A549 (cell line): Measurements from ENCODE around the gene NFIA. TPM values are rescaled to one million over a fixed set of nuclear protein-coding genes. Genes with fewer than 3 reads are reported as not detected.

Experiments
- ATAC-seq, 2 experiments: fragments of 200-7000 bp in 1 of 2; fragments of >200 bp in 1 of 2; cut with Nextera tagmentation in 1 of 2; cut with Tn5 transposase in 1 of 2; 3 replicates each; pipeline versions ENCODE4 v1.8.0 to v1.9.1; 2018 to 2020; ENCODE audit warnings: mild to moderate bottlenecking in 1 of 2, moderate library complexity in 1 of 2
- CTCF ChIA-PET: fragments of 300-600 bp; sonication (Branson Sonifier 250); formaldehyde crosslinking; extraction: SDS; loops from one replicate; lab custom pipeline; 2021; ENCODE audit warnings: antibody characterized with exemption, inconsistent platforms; lab: Yijun Ruan, JAX
- POLR2A ChIA-PET: fragments of 350-600 bp; formaldehyde crosslinking; extraction: SDS; loops from one replicate; lab custom pipeline; 2021; ENCODE audit warnings: antibody characterized with exemption, inconsistent platforms; lab: Yijun Ruan, JAX
- DNase-seq, 2 experiments: peaks; one replicate each; pipeline versions ENCODE4 v3.0.0 to v3.0.0-alpha.2; 2011 to 2016; ENCODE audit warnings: low read depth in 1 of 2, low spot score in 1 of 2
- FAIRE-seq: peaks from 2 replicates; lab custom pipeline; 2011; peaks lifted over from hg19 to GRCh38; lab: Jason Lieb, UNC
- H3K27ac ChIP-seq, 2 experiments: fragments of >200 bp; sonication (Bioruptor Twin); formaldehyde crosslinking; 3 replicates each; pipeline ENCODE4 v1.5.1; 2016 to 2017
- H3K4me1 ChIP-seq: fragments of >200 bp; sonication (Bioruptor Twin); formaldehyde crosslinking; 3 replicates; pipeline ENCODE4 v1.6.1; 2016
- H3K4me2 ChIP-seq: fragments of >200 bp; sonication (Bioruptor Twin); formaldehyde crosslinking; 3 replicates; pipeline ENCODE4 v1.6.1; 2016
- H3K4me3 ChIP-seq: fragments of >200 bp; sonication (Bioruptor Twin); formaldehyde crosslinking; 3 replicates; pipeline ENCODE4 v1.5.1; 2016
- H3K9me3 ChIP-seq: fragments of >200 bp; sonication (Bioruptor Twin); formaldehyde crosslinking; 3 replicates; pipeline ENCODE4 v1.6.1; 2016
- CBX2 ChIP-seq: fragments of 200-600 bp; sonication (generic); IDR thresholded peaks from 2 replicates; pipeline ENCODE4 v1.6.1; 2016; ENCODE audit warnings: low read depth, mild to moderate bottlenecking, borderline replicate concordance
- CBX8 ChIP-seq: fragments of 200-600 bp; sonication (generic); IDR thresholded peaks from 2 replicates; pipeline ENCODE4 v1.6.1; 2016
- CEBPB ChIP-seq, 2 experiments: fragments of >200 bp in 1 of 2; sonication (Bioruptor Twin) in 1 of 2; formaldehyde crosslinking in 1 of 2; IDR thresholded peaks; 2 replicates each; pipeline ENCODE4 v1.6.1; 2012 to 2016
- CHD2 ChIP-seq: fragments of 150-350 bp; IDR thresholded peaks from 2 replicates; pipeline ENCODE4 v1.6.1; 2014; ENCODE audit warnings: low read length; ENCODE audit not compliant: partially characterized antibody
- CHD4 ChIP-seq: fragments of 200-600 bp; sonication (generic); IDR thresholded peaks from 2 replicates; pipeline ENCODE4 v1.6.1; 2016; ENCODE audit warnings: antibody characterized with exemption, mild to moderate bottlenecking, borderline replicate concordance
- EP300 ChIP-seq, 2 experiments: fragments of >200 bp; sonication (Bioruptor Twin); formaldehyde crosslinking; IDR thresholded peaks; 2 replicates in 1 of 2; 3 replicates in 1 of 2; pipeline ENCODE4 v1.6.1; 2016 to 2017
- ESRRA ChIP-seq: fragments of 150-350 bp; IDR thresholded peaks from 2 replicates; pipeline ENCODE4 v1.6.1; 2014; ENCODE audit warnings: mild to moderate bottlenecking, low read length, borderline replicate concordance
- FOSB ChIP-seq: fragments of 250-450 bp; sonication (Bioruptor Pico); IDR thresholded peaks from 2 replicates; pipeline ENCODE4 v1.5.0; 2020; ENCODE audit warnings: mild to moderate bottlenecking, moderate library complexity
- FOSL2 ChIP-seq, 2 experiments: fragments of 450-650 bp in 1 of 2; fragments of >200 bp in 1 of 2; sonication (Bioruptor Twin) in 1 of 2; formaldehyde crosslinking; IDR thresholded peaks; 2 replicates each; pipeline versions ENCODE4 v1.5.0 to v1.6.1; 2016 to 2020; ENCODE audit warnings: mild to moderate bottlenecking in 1 of 2, moderate library complexity in 1 of 2
- FOXS1 ChIP-seq: fragments of 250-450 bp; sonication (Bioruptor Pico); IDR thresholded peaks from 2 replicates; pipeline ENCODE4 v1.5.0; 2020; ENCODE audit warnings: mild to moderate bottlenecking, moderate library complexity
- GATA3 ChIP-seq: IDR thresholded peaks from 2 replicates; pipeline ENCODE4 v1.6.1; 2012; ENCODE audit warnings: borderline replicate concordance
- HEYL ChIP-seq: fragments of 250-450 bp; sonication (Bioruptor Pico); IDR thresholded peaks from 2 replicates; pipeline ENCODE4 v1.8.0; 2021; ENCODE audit warnings: mild to moderate bottlenecking, moderate library complexity
- JUN ChIP-seq, 2 experiments: fragments of >200 bp; sonication (Bioruptor Twin); formaldehyde crosslinking; IDR thresholded peaks; 2 replicates in 1 of 2; 3 replicates in 1 of 2; pipeline ENCODE4 v1.6.1; 2016 to 2017
- JUNB ChIP-seq: fragments of >200 bp; sonication (Bioruptor Twin); formaldehyde crosslinking; IDR thresholded peaks from 2 replicates; pipeline ENCODE4 v1.6.1; 2016
- KDM1A ChIP-seq: fragments of 200-600 bp; sonication (generic); IDR thresholded peaks from 2 replicates; pipeline ENCODE4 v1.6.1; 2016; ENCODE audit warnings: low read depth, mild to moderate bottlenecking
- KDM5A ChIP-seq: fragments of 200-600 bp; sonication (generic); IDR thresholded peaks from 2 replicates; pipeline ENCODE4 v1.6.1; 2016; ENCODE audit warnings: antibody characterized with exemption, mild to moderate bottlenecking
- MAFK ChIP-seq: fragments of 450-650 bp; IDR thresholded peaks from 2 replicates; pipeline ENCODE4 v1.6.1; 2014; ENCODE audit not compliant: partially characterized antibody
- NPAS2 ChIP-seq: fragments of 250-450 bp; sonication (Bioruptor Pico); IDR thresholded peaks from 2 replicates; pipeline ENCODE4 v1.8.0; 2022; ENCODE audit warnings: mild to moderate bottlenecking, moderate library complexity, borderline replicate concordance
- PHF8 ChIP-seq: fragments of 200-600 bp; sonication (generic); IDR thresholded peaks from 2 replicates; pipeline ENCODE4 v1.6.1; 2016; ENCODE audit warnings: low read depth, mild to moderate bottlenecking, antibody characterized with exemption, moderate library complexity, borderline replicate concordance
- RAD21 ChIP-seq, 2 experiments: fragments of >200 bp in 1 of 2; sonication (Bioruptor Twin) in 1 of 2; formaldehyde crosslinking in 1 of 2; IDR thresholded peaks in 1 of 2; conservative IDR thresholded peaks in 1 of 2; 2 replicates in 1 of 2; 3 replicates in 1 of 2; pipeline ENCODE4 v1.6.1; 2012 to 2018; ENCODE audit warnings: inconsistent platforms in 1 of 2
- RARB ChIP-seq: fragments of 250-450 bp; sonication (Bioruptor Pico); IDR thresholded peaks from 2 replicates; pipeline ENCODE4 v1.8.0; 2021; ENCODE audit warnings: mild to moderate bottlenecking, moderate library complexity
- RCOR1 ChIP-seq: fragments of 150-350 bp; IDR thresholded peaks from 2 replicates; pipeline ENCODE4 v1.6.1; 2014; ENCODE audit warnings: antibody characterized with exemption, low read length, low read depth
- RNF2 ChIP-seq: fragments of 200-600 bp; sonication (generic); IDR thresholded peaks from 2 replicates; pipeline ENCODE4 v1.6.1; 2016; ENCODE audit warnings: low read depth, mild to moderate bottlenecking, antibody characterized with exemption, moderate library complexity, borderline replicate concordance
- SMC3 ChIP-seq: fragments of >200 bp; sonication (Bioruptor Twin); formaldehyde crosslinking; IDR thresholded peaks from 3 replicates; pipeline ENCODE4 v1.6.1; 2018; ENCODE audit warnings: inconsistent platforms
- SREBF2 ChIP-seq: fragments of 450-650 bp; IDR thresholded peaks from 2 replicates; pipeline ENCODE4 v1.6.1; 2014; ENCODE audit warnings: mild to moderate bottlenecking, moderate library complexity
- TP53 ChIP-seq: fragments of 250-450 bp; sonication (Bioruptor Pico); IDR thresholded peaks from 2 replicates; pipeline ENCODE4 v1.5.0; 2021; ENCODE audit warnings: mild to moderate bottlenecking, moderate library complexity
- ZC3H11A ChIP-seq: fragments of 450-650 bp; IDR thresholded peaks from 2 replicates; pipeline ENCODE4 v1.6.1; 2014; ENCODE audit warnings: antibody characterized with exemption, mild to moderate bottlenecking
- ZFP36 ChIP-seq: fragments of 450-650 bp; IDR thresholded peaks from 2 replicates; pipeline ENCODE4 v1.6.1; 2014; ENCODE audit warnings: borderline replicate concordance; ENCODE audit not compliant: partially characterized antibody
- ZSCAN20 ChIP-seq: fragments of 250-450 bp; sonication (Bioruptor Pico); IDR thresholded peaks from 2 replicates; pipeline ENCODE4 v1.8.0; 2022; ENCODE audit warnings: mild to moderate bottlenecking, moderate library complexity
- WGBS: methylation state at CpG from one replicate; pipeline ENCODE4 v1.1.6; 2017; ENCODE audit errors: missing lambda C conversion rate; 5-methylcytosine and 5-hydroxymethylcytosine counted together
- polyA plus RNA-seq, 4 experiments: library from polyadenylated mRNA; depleted of rRNA in 3 of 4; stranded (reverse); fragments of >200 nt; fragmentation: RNase III in 1 of 4; extraction: RNeasy Plus Mini Kit Qiagen cat#74134 plus additional on column Dnase treatment in 1 of 4; gene quantifications; 2 replicates in 3 of 4; 3 replicates in 1 of 4; pipeline ENCODE4 v1.2.3, GENCODE V29; 2011 to 2017
- TF ChIP-seq, protein P1 (sequence below): fragments of >200 bp; sonication (Bioruptor Twin); formaldehyde crosslinking; IDR thresholded peaks from 2 replicates; pipeline ENCODE4 v1.6.1; 2016
- TF ChIP-seq, protein P2 (sequence below): IDR thresholded peaks from 2 replicates; pipeline ENCODE4 v1.6.1; 2012; ENCODE audit warnings: low read depth, borderline replicate concordance
- TF ChIP-seq, protein P3 (sequence below): fragments of >200 bp; sonication (Bioruptor Twin); formaldehyde crosslinking; IDR thresholded peaks from 3 replicates; pipeline ENCODE4 v1.6.1; 2016
- TF ChIP-seq, protein P4 (sequence below): fragments of 200-600 bp; sonication (generic); IDR thresholded peaks from 2 replicates; pipeline ENCODE4 v1.6.1; 2016; ENCODE audit warnings: antibody characterized with exemption, mild to moderate bottlenecking, moderate library complexity
- TF ChIP-seq, protein P5 (sequence below): fragments of 450-650 bp; IDR thresholded peaks from 2 replicates; pipeline ENCODE4 v1.6.1; 2014; ENCODE audit warnings: antibody characterized with exemption

NFIA gene
- polyA plus RNA-seq, 2 of the 4 experiments (the other 2 are of a cell fraction) = 6.5 to 25.8 TPM

DNA sequence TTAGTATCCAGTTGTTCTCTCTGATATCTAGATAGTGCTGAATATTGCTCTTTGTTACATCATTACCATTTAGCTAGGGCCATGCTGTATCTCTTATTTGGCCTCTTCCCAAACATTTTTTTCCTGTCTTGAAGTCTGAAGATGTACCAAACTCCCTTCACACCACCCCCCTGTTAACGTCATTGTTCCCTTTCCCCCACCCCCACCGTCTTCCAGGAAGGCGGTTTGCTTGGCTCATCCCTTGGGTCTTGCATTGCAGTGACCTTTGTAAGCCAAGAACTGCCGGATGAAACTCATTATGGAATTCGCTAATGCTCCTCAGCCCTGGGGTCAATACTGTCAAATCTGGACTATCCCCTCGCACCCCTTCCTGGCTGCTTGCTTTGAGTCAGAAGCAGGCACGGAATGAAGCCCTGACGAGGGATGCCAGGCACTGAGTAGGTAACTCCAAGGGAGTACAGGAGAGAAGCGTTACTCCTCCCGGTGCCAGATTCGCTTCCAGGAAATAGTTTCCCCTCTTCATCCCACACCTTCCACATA, 359.4 kb downstream of the NFIA start:
- DNase-seq (peak in 1 of 2 experiments; percentile 92), FAIRE-seq (no peak), ATAC-seq (peak; percentile 88 to 95)
- TF ChIP-seq, protein P1, sequence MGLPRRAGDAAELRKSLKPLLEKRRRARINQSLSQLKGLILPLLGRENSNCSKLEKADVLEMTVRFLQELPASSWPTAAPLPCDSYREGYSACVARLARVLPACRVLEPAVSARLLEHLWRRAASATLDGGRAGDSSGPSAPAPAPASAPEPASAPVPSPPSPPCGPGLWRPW = no peak
- peak; percentile 52 to 62; a peak in 2 of 5 replicates for TF ChIP-seq JUN (IDR thresholded peaks at IDR 0.05)
- TF ChIP-seq CHD4 = no peak
- TF ChIP-seq TP53 (CRISPR knock-in tag) = no peak
- TF ChIP-seq KDM5A = no peak
- TF ChIP-seq FOXS1 = no peak
- TF ChIP-seq CBX8 = no peak
- TF ChIP-seq PHF8 = no peak
- TF ChIP-seq EP300 (IDR thresholded peaks at IDR 0.05) = peak; percentile 68 to 91; a peak in 4 of 5 replicates
- no peak for TF ChIP-seq RCOR1
- no peak for TF ChIP-seq CHD2
- TF ChIP-seq, protein P2, sequence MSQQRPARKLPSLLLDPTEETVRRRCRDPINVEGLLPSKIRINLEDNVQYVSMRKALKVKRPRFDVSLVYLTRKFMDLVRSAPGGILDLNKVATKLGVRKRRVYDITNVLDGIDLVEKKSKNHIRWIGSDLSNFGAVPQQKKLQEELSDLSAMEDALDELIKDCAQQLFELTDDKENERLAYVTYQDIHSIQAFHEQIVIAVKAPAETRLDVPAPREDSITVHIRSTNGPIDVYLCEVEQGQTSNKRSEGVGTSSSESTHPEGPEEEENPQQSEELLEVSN = no peak
- TF ChIP-seq CEBPB (IDR thresholded peaks at IDR 0.05) = peak; percentile 7 to 39; a peak in 2 of 4 replicates
- no peak for TF ChIP-seq NPAS2
- no peak for TF ChIP-seq MAFK
- TF ChIP-seq KDM1A = no peak
- TF ChIP-seq FOSL2 (IDR thresholded peaks at IDR 0.05) = no peak
- TF ChIP-seq FOSL2 (CRISPR knock-in tag; IDR thresholded peaks at IDR 0.05) = no peak
- no peak for TF ChIP-seq RNF2
- TF ChIP-seq ESRRA = no peak
- no peak for TF ChIP-seq ZSCAN20 (CRISPR knock-in tag)
- TF ChIP-seq FOSB = no peak
- TF ChIP-seq, protein P3, sequence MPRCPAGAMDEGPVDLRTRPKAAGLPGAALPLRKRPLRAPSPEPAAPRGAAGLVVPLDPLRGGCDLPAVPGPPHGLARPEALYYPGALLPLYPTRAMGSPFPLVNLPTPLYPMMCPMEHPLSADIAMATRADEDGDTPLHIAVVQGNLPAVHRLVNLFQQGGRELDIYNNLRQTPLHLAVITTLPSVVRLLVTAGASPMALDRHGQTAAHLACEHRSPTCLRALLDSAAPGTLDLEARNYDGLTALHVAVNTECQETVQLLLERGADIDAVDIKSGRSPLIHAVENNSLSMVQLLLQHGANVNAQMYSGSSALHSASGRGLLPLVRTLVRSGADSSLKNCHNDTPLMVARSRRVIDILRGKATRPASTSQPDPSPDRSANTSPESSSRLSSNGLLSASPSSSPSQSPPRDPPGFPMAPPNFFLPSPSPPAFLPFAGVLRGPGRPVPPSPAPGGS = no peak
- TF ChIP-seq GATA3 = peak; percentile 75
- TF ChIP-seq SREBF2 = no peak
- TF ChIP-seq, protein P4, sequence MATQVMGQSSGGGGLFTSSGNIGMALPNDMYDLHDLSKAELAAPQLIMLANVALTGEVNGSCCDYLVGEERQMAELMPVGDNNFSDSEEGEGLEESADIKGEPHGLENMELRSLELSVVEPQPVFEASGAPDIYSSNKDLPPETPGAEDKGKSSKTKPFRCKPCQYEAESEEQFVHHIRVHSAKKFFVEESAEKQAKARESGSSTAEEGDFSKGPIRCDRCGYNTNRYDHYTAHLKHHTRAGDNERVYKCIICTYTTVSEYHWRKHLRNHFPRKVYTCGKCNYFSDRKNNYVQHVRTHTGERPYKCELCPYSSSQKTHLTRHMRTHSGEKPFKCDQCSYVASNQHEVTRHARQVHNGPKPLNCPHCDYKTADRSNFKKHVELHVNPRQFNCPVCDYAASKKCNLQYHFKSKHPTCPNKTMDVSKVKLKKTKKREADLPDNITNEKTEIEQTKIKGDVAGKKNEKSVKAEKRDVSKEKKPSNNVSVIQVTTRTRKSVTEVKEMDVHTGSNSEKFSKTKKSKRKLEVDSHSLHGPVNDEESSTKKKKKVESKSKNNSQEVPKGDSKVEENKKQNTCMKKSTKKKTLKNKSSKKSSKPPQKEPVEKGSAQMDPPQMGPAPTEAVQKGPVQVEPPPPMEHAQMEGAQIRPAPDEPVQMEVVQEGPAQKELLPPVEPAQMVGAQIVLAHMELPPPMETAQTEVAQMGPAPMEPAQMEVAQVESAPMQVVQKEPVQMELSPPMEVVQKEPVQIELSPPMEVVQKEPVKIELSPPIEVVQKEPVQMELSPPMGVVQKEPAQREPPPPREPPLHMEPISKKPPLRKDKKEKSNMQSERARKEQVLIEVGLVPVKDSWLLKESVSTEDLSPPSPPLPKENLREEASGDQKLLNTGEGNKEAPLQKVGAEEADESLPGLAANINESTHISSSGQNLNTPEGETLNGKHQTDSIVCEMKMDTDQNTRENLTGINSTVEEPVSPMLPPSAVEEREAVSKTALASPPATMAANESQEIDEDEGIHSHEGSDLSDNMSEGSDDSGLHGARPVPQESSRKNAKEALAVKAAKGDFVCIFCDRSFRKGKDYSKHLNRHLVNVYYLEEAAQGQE = no peak
- no peak for TF ChIP-seq CBX2
- TF ChIP-seq, protein P5, sequence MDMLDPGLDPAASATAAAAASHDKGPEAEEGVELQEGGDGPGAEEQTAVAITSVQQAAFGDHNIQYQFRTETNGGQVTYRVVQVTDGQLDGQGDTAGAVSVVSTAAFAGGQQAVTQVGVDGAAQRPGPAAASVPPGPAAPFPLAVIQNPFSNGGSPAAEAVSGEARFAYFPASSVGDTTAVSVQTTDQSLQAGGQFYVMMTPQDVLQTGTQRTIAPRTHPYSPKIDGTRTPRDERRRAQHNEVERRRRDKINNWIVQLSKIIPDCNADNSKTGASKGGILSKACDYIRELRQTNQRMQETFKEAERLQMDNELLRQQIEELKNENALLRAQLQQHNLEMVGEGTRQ = no peak
- no peak for TF ChIP-seq ZC3H11A
- no peak for TF ChIP-seq SMC3
- TF ChIP-seq RAD21 (conservative IDR thresholded peaks at IDR 0.05 in 1 of 2, IDR thresholded peaks at IDR 0.05 in 1 of 2) = 0 out of 5 replicates have a peak, but pooled peaks of 1 of the 2 experiments have one; percentile 21
- no peak for TF ChIP-seq ZFP36
- TF ChIP-seq HEYL (CRISPR knock-in tag) = no peak
- TF ChIP-seq JUNB = peak; percentile 35; the same call in 1 of the 2 replicates
- no peak for TF ChIP-seq RARB (CRISPR knock-in tag)
- Histone ChIP-seq H3K4me3 (no peak overlapping the region), H3K9me3 (no peaks in the 10 kb centered on the region), H3K27ac (peak overlapping the region; percentile 80 to 83), H3K4me2 (peak overlapping the region; percentile 57; the same call in 2 of the 3 replicates), H3K4me1 (peaks cover 51% of the 10 kb centered on the region)
- ChIA-PET POLR2A (no interaction called here), CTCF (no interaction called here)
- 57% methylated on average over 9 of the region's 11 CpGs for WGBS
